Caco-2 (cell line): ENCODE data around the gene PAXX. TPM values are rescaled to one million over a fixed set of nuclear protein-coding genes. Genes with fewer than 3 reads are reported as not detected.

Experiments used
- BruUV-seq: library from RNA; stranded (reverse); fragments of 400-500 nt; replicated peaks from 2 replicates; lab custom pipeline; 2021; lab: Mats Ljungman, UMichigan
- CTCF ChIA-PET: fragments of 300-600 bp; sonication (Branson Sonifier 250); formaldehyde crosslinking; loops from one replicate; lab custom pipeline; 2022; ENCODE audit warnings: antibody characterized with exemption; lab: Charles Lee
- POLR2A ChIA-PET: fragments of 300-600 bp; sonication (Branson Sonifier 250); formaldehyde crosslinking; loops from one replicate; lab custom pipeline; 2022; ENCODE audit warnings: antibody characterized with exemption; lab: Charles Lee
- DNase-seq, 2 experiments: peaks; one replicate each; pipeline versions ENCODE4 v3.0.0 to v3.0.0-alpha.2; 2020 to 2022
- H3K27me3 ChIP-seq: replicated peaks from 2 replicates; pipeline ENCODE4 v1.6.0; 2011; ENCODE audit warnings: low read length; ENCODE audit not compliant: control insufficient read depth, insufficient read depth
- H3K36me3 ChIP-seq: 2 replicates; pipeline ENCODE4 v1.5.1; 2011; ENCODE audit warnings: low read length; ENCODE audit not compliant: control insufficient read depth, insufficient read depth
- H3K4me1 ChIP-seq: fragments of 250-450 bp; sonication (Bioruptor Pico); 2 replicates; pipeline ENCODE4 v1.5.1; 2020; ENCODE audit warnings: mild to moderate bottlenecking
- H3K4me3 ChIP-seq: 2 replicates; pipeline ENCODE4 v1.5.1; 2011; ENCODE audit warnings: low read depth, mild to moderate bottlenecking, control low read depth, low read length
- H3K9me3 ChIP-seq: fragments of 250-450 bp; sonication (Bioruptor Pico); 2 replicates; pipeline ENCODE4 v1.5.1; 2020; ENCODE audit warnings: mild to moderate bottlenecking, moderate library complexity
- H3K27ac Mint-ChIP-seq: one replicate; pipeline ENCODE4 v1.8.0; 2022; ENCODE audit warnings: mixed read lengths; ENCODE audit not compliant: unreplicated experiment
- H3K27me3 Mint-ChIP-seq: one replicate; pipeline ENCODE4 v1.8.0; 2022; ENCODE audit warnings: mixed read lengths; ENCODE audit not compliant: insufficient read depth, unreplicated experiment
- H3K36me3 Mint-ChIP-seq: one replicate; pipeline ENCODE4 v1.8.0; 2022; ENCODE audit warnings: mild to moderate bottlenecking, mixed read lengths; ENCODE audit not compliant: insufficient read depth, unreplicated experiment
- H3K4me1 Mint-ChIP-seq: one replicate; pipeline ENCODE4 v1.8.0; 2022; ENCODE audit warnings: low read depth, mixed read lengths; ENCODE audit not compliant: unreplicated experiment
- H3K4me3 Mint-ChIP-seq: one replicate; pipeline ENCODE4 v1.8.0; 2022; ENCODE audit warnings: mild to moderate bottlenecking, moderate library complexity, mixed read lengths; ENCODE audit not compliant: unreplicated experiment
- H3K9me3 Mint-ChIP-seq: one replicate; pipeline ENCODE4 v1.8.0; 2022; ENCODE audit warnings: mixed read lengths; ENCODE audit not compliant: unreplicated experiment
- intact Hi-C: fragments of 100-400 bp; cut with micrococcal nuclease; formaldehyde crosslinking; loops from one replicate; pipeline ENCODE4 v1.10.0; 2022; ENCODE audit not compliant: unreplicated experiment
- total RNA-seq: library from RNA; stranded (reverse); gene quantifications from 2 replicates; pipeline ENCODE4 v1.2.3, GENCODE V29; 2022
- TF ChIP-seq, protein P1 (sequence below), 2 experiments: fragments of 200-600 bp in 1 of 2; IDR thresholded peaks; 1 replicate in 1 of 2; 2 replicates in 1 of 2; pipeline versions ENCODE4 v1.5.1 to v1.8.0; 2011 to 2022; ENCODE audit warnings: antibody characterized with exemption in 1 of 2, control low read depth in 1 of 2, inconsistent platforms in 1 of 2, low read depth in 1 of 2, low read length in 1 of 2, mild to moderate bottlenecking in 1 of 2, moderate library complexity in 1 of 2; ENCODE audit not compliant: insufficient read depth in 1 of 2, severe bottlenecking in 1 of 2, unreplicated experiment in 1 of 2

Gene PAXX
- total RNA-seq, 1 experiment from 2014 or later: 66.2 TPM

DNA sequence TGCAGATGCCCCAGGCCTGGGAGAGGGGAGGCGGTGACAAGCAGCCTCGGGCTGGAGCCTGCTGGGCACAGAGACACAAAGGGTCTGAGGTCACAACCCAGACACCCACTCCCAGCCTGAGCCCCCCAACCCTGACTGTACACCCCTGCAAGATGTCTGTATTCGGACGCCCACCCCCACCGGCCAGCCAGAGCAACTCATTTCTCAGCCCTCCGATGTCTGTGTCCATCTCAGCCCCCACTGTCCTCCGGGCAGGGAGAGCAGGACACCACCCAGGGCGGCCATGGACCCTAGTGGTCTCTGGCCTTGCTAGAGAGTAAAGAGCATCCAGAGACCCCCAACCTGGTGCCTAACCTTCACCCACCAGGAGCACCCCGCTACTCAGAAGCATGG lies 36.3 kb upstream of the PAXX start:
- peak overlapping the region; percentile 22 for H3K27ac Mint-ChIP-seq

DNA sequence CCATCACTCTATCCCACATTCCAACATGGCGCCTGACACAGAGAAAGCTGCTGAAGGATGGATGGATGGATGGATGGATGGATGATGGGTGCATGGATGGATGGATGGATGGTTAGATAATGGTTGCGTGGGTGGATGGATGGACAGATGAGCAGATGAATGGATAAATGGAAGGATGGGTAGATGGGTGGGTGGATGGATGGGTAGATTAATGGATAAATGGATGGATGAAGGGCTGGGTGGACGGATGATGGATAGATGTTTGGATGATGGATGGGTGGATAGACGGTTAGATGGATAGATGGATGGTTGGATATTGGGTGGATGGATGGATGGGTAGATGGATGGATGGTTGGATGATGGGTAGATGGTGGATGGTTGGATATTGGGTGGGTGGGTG lies 35.6 kb upstream of the PAXX start:
- peaks cover 12% of the 10 kb centered on the region for H3K9me3 Mint-ChIP-seq
- no peak for DNase-seq
- peaks cover 6% of the 10 kb centered on the region for H3K36me3 Mint-ChIP-seq
- no peaks in the 10 kb centered on the region for H3K4me1 Mint-ChIP-seq
- H3K27me3 ChIP-seq: no peaks in the 10 kb centered on the region
- TF ChIP-seq, protein P1, sequence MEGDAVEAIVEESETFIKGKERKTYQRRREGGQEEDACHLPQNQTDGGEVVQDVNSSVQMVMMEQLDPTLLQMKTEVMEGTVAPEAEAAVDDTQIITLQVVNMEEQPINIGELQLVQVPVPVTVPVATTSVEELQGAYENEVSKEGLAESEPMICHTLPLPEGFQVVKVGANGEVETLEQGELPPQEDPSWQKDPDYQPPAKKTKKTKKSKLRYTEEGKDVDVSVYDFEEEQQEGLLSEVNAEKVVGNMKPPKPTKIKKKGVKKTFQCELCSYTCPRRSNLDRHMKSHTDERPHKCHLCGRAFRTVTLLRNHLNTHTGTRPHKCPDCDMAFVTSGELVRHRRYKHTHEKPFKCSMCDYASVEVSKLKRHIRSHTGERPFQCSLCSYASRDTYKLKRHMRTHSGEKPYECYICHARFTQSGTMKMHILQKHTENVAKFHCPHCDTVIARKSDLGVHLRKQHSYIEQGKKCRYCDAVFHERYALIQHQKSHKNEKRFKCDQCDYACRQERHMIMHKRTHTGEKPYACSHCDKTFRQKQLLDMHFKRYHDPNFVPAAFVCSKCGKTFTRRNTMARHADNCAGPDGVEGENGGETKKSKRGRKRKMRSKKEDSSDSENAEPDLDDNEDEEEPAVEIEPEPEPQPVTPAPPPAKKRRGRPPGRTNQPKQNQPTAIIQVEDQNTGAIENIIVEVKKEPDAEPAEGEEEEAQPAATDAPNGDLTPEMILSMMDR (IDR thresholded peaks at IDR 0.05; ENCODE audit: insufficient read depth in 1 of 2, low read depth in 1 of 2, low read length in 1 of 2, severe bottlenecking in 1 of 2, unreplicated experiment in 1 of 2): no peak
- H3K4me1 ChIP-seq: no peaks in the 10 kb centered on the region; the same call in 1 of the 2 replicates
- H3K4me3 Mint-ChIP-seq: peak overlapping the region; percentile 5
- no peaks in the 10 kb centered on the region for H3K27me3 Mint-ChIP-seq
- no peaks in the 10 kb centered on the region for H3K9me3 ChIP-seq
- POLR2A ChIA-PET: no interaction called here
- BruUV-seq: no TSS peak
- intact Hi-C loops: no loop called here
- H3K4me3 ChIP-seq: no peak overlapping the region
- peak overlapping the region; percentile 22 for H3K27ac Mint-ChIP-seq
- CTCF ChIA-PET: no interaction called here
- no peaks in the 10 kb centered on the region; the same call in 1 of the 2 replicates for H3K36me3 ChIP-seq

More for the DNA sequence above, 36.3 kb upstream of the PAXX start:
- H3K4me3 ChIP-seq: no peak overlapping the region
- peaks cover 12% of the 10 kb centered on the region for H3K9me3 Mint-ChIP-seq
- peaks cover 6% of the 10 kb centered on the region for H3K36me3 Mint-ChIP-seq
- ChIA-PET CTCF (no interaction called here), POLR2A (no interaction called here)
- H3K36me3 ChIP-seq: no peaks in the 10 kb centered on the region; the same call in 1 of the 2 replicates
- no peak overlapping the region for H3K4me3 Mint-ChIP-seq
- no peaks in the 10 kb centered on the region for H3K4me1 Mint-ChIP-seq
- 0 out of 2 replicates have a peak, but pooled peaks cover 1% of the 10 kb centered on the region for H3K4me1 ChIP-seq
- no TSS peak for BruUV-seq
- TF ChIP-seq, protein P1 (IDR thresholded peaks at IDR 0.05; ENCODE audit: insufficient read depth in 1 of 2, low read depth in 1 of 2, low read length in 1 of 2, severe bottlenecking in 1 of 2, unreplicated experiment in 1 of 2): no peak
- H3K27me3 Mint-ChIP-seq: no peaks in the 10 kb centered on the region
- intact Hi-C loops: no loop called here
- H3K9me3 ChIP-seq: no peaks in the 10 kb centered on the region
- no peaks in the 10 kb centered on the region for H3K27me3 ChIP-seq
- DNase-seq: no peak

DNA sequence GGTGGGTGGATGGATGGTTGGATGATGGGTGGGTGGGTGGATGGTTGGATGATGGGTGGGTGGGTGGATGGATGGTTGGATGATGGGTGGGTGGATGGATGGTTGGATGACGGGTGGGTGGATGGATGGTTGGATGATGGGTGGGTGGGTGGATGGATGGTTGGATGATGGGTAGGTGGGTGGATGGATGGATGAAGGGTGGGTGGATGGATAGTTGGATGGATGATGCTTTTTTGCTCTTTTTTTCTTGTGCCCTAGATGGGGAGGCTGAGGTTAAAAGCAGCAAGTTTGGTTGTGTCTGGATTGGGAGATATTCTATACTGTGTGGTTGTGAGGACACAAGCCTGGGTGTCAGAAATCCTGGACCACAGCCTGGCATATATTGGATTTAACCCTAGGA lies 34.8 kb upstream of the PAXX start:
- no peak for DNase-seq
- POLR2A ChIA-PET: no interaction called here
- Mint-ChIP-seq H3K36me3 (peaks cover 6% of the 10 kb centered on the region), H3K27ac (no peak overlapping the region), H3K9me3 (peaks cover 12% of the 10 kb centered on the region), H3K27me3 (no peaks in the 10 kb centered on the region), H3K4me1 (no peaks in the 10 kb centered on the region), H3K4me3 (no peak overlapping the region)
- CTCF ChIA-PET: no interaction called here
- Histone ChIP-seq H3K36me3 (no peaks in the 10 kb centered on the region), H3K27me3 (no peaks in the 10 kb centered on the region), H3K9me3 (no peaks in the 10 kb centered on the region), H3K4me3 (no peak overlapping the region), H3K4me1 (no peaks in the 10 kb centered on the region; the same call in 1 of the 2 replicates)
- intact Hi-C loops: no loop called here
- BruUV-seq: no TSS peak
- TF ChIP-seq, protein P1 (IDR thresholded peaks at IDR 0.05; ENCODE audit: insufficient read depth in 1 of 2, low read depth in 1 of 2, low read length in 1 of 2, severe bottlenecking in 1 of 2, unreplicated experiment in 1 of 2): no peak
